ENCODE results near the gene IGSF9B.

The IGSF9B gene

GRCh38 chr11:133984828-133985227 lies 28.1 kb upstream of the IGSF9B start:
- DNase-seq: no peak

- DNase-seq: no peak
These were observed 27.0 kb upstream of the IGSF9B start for GRCh38 chr11:133983660-133984316.

GRCh38 chr11:133982876-133983275 lies 26.1 kb upstream of the IGSF9B start:
- DNase-seq: no peak

DNA sequence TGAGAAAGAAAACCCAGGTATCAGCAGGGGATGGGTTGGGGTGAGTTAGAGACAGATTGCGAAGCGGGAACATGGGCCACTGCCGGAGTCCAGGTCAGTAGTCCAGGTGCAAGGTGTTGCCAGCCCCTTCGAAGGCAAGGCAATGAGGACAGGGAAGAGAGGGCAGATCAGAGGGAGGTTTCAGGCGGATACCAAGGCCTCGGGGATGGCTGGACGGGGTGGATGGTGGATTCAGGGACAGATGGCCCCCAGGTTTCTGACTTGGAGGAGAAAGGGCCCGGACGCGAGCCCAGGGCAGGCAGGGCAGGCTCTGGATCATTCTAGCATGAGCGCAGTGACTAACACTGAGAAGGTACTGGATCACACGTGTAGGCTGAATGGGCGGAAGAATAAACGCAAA lies 25.4 kb upstream of the IGSF9B start:
- DNase-seq: no peak

- no peak for DNase-seq
These were observed 24.4 kb upstream of the IGSF9B start for GRCh38 chr11:133981156-133981555.

GRCh38 chr11:133980665-133981064 lies 23.9 kb upstream of the IGSF9B start:
- DNase-seq: no peak

- no peak for DNase-seq
These were observed 22.0 kb upstream of the IGSF9B start for GRCh38 chr11:133978794-133979193.

GRCh38 chr11:133977067-133977677 lies 20.4 kb upstream of the IGSF9B start:
- no peak for DNase-seq

DNA sequence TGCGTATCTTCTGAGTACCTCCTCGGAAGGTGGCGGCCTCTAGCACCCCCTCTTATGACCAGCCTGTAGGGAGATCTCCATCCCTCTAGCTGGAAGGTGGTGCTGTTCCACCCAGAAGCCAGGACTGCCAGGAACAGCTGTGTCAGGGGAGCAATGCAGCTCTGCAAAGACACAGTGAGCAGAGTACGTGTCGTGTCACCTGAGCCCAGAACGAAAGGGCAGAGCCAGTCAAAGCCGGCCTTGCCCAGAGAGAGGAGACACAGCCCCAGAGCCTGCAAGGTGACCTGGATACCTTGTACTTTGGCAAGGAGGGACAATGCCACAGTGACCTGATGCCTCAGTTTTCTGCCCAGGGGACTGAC lies 18.7 kb upstream of the IGSF9B start:
- DNase-seq: no peak

GRCh38 chr11:133974836-133975487 lies 18.2 kb upstream of the IGSF9B start:
- DNase-seq: no peak

- no peak for DNase-seq
These were observed 15.1 kb upstream of the IGSF9B start for GRCh38 chr11:133971881-133972280.

- no peak for DNase-seq
These were observed 12.3 kb upstream of the IGSF9B start for GRCh38 chr11:133969112-133969511.

GRCh38 chr11:133968300-133968699 lies 11.5 kb upstream of the IGSF9B start:
- no peak for DNase-seq

DNA sequence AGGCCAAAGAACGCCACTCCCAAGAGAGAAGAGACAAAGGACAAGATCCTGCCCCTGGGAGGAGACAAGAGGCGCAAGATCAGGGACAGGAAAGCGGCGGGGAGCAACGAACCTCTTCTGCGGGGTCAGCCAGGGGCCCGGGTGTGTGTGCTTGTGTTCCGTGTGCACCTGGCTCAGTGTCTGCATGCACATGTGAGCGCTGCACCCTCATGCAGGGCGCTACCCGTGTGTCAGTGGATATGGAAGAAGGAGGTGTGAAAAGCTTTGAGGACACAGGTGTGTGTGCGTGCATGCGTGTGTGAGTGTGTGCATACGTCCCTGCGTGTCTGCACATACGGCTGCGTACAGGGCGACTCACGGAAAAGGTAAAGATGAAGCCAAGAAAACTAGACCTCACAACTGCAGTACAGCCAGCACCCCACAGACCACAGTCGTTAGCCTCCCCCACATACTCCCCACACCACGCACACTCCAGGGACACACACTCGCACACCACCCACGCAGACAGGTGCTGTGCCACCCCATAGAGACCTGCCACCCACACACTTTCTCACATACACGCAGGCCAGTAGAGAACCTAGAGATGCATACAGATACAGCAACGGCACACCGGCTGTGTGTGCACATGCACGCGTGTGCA lies 11.0 kb upstream of the IGSF9B start:
- DNase-seq: no peak

GRCh38 chr11:133966921-133967598 lies 10.3 kb upstream of the IGSF9B start:
- no peak for DNase-seq

- peak; percentile 39 for DNase-seq
These were observed 9.4 kb upstream of the IGSF9B start for GRCh38 chr11:133966172-133966651.

DNA sequence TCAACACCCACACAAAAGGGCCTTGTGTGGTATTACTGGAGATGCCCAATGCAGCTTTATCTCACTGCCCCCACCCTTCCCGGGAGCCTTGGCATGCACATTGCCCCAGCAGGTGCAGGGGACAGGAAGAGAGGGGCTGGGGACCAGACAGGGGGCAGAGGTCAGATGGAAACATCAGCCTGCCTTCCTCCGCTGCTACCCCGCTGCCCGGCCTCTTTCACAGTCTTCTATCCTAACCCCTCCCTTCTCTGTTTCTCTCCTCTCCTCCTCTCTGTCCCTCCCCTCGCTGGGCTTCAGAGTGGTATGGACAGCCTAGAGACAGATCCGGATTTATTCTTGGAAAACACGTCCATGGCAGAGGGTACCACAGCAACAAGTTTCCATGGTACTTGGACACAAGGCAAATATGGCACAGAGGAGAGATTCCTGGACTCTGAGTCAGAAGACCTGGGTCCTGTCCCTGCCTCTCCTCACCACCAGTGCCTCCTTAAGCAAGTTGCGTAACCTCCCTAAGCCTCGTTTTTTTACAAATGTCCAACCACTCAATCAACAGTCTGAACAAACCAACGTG lies 8.3 kb upstream of the IGSF9B start:
- DNase-seq: no peak

DNA sequence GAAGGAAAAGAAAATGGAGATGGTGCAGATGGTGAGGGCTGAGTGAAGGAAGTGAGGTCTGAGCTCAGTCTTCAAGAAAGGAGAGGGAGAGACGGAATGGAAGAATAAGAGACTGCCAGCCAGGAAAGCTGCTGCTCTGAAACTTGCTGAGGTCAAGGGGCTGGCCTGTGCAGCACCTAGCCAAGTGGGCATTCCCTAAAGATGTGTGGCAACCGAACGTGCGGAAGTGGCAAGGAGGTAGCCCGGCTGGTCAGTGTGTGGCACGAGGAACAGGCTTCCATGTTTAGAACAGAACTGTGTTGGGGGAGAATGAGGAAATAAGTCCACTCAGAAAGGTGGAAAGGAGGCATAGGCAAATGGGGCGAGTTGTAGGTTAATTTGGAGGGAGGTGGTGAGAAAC lies 7.6 kb upstream of the IGSF9B start:
- no peak for DNase-seq

GRCh38 chr11:133961890-133962289 lies 5.1 kb upstream of the IGSF9B start:
- DNase-seq: no peak

DNA sequence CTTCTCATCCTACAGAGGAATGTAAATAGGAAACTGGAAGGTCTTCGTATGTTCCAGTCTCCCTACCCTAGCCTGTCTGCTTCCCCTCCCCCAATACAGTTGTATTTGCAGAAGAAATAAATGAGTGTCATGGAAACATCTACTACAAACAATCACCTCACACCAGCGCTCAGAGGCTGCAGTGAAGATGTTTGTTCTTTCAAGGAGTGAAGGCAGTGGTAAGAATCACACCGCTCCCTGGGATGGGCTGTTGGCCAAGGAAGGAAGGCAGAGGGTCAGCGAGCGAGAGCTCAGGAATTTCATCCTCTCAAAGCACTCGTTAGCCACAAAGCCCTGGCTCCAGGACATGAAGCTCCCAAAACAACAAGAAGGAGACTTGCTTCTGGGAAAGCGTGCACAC lies 1.1 kb upstream of the IGSF9B start:
- peak; percentile 20 for DNase-seq

DNA sequence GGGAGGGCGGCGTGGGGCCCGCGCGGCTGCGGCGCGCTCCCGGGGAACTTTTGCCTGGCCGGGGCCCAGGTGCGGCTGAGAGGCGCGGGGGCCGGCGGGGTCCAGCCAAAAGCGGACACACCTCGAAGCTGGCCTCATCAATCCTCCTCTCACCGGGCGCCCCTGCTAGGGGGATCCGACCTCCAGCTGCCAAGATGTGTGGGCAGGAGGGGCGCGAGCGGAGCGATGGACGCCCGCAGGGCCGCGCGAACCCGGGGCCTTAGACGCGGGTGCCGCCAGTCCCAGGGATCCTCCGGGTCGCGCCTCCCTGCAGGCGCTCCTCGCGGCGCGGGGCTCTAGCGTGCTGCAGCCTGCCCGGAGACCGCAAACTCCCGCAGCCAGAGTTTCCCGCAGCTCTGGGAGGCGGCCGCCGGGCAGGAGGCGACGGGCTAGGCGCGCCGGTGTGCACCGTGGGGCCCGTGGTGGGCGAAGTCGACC lies 785 bp downstream of the IGSF9B start:
- no peak for DNase-seq

DNA sequence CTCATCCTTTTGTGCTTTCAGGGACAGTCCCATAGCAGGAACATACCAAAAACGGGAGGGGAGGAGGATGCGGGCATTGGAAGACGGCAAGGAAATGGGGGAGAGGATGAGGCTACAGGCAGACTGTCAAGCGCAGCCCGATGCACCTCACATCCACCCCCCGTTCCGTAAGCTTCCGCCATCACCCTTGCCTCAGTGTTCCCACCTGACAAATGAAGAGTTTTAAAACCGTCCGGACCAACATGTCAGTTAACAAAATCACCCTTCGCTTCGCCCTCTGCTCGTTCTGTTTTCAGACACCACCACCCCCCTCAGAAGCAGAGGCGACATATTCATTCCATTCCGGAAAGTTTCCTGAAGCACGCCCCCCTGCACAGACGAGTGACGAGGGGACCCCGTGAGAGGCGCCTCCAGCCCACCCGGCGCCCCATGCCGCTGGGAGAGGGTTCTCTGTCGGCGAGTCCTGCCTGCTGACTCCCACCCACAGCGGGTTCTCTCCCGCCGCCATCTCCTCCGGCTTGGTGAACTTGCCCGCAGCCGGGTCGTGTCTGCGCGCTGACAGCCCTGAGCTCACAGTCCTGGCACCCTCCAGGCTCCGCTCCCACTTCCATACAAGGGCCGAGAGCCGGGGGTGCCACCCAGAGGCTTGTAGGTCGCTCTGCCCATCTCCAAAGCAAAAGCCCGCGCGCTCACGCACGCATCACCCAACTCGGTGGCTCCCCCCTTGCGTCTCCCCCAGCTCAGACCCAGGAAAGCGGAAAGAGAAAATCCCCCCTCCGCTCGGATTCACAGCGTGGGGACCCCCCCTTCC lies 1.5 kb downstream of the IGSF9B start:
- no peak for DNase-seq
